Ovary (tissue), 3 donors: Measurements from ENCODE around the gene FNDC5.

Experiments used
- CTCF ChIP-seq, 3 donors: fragments of 450-650 bp in 2 of 3; fragments of 200-600 bp in 1 of 3; IDR thresholded peaks; one replicate each; pipeline versions ENCODE4 v1.5.1 to v1.8.0; 2016 to 2022; ENCODE audit warnings: antibody characterized with exemption in 3 of 3, mild to moderate bottlenecking in 1 of 3
- POLR2A ChIP-seq: fragments of 450-650 bp; IDR thresholded peaks from one replicate; pipeline ENCODE4 v1.6.1; 2017; ENCODE audit warnings: antibody characterized with exemption, mild to moderate bottlenecking, moderate library complexity
- donor health status: DM: no; HTN: no; CAD: no.

- no peak for TF ChIP-seq CTCF (IDR thresholded peaks at IDR 0.05)
- TF ChIP-seq POLR2A = no peak
Measured at GRCh38 chr1:32867671-32868070, 3.0 kb downstream of the FNDC5 start.
